HG03354 (cell line): ENCODE data around the gene CCDC174.

ENCODE experiments used
- ATAC-seq: cut with Tn5 transposase; IDR thresholded peaks from one replicate; pipeline ENCODE4 v1.9.1; 2021; ENCODE audit warnings: mild to moderate bottlenecking; ENCODE audit not compliant: unreplicated experiment, poor library complexity, severe bottlenecking

The CCDC174 gene

DNA sequence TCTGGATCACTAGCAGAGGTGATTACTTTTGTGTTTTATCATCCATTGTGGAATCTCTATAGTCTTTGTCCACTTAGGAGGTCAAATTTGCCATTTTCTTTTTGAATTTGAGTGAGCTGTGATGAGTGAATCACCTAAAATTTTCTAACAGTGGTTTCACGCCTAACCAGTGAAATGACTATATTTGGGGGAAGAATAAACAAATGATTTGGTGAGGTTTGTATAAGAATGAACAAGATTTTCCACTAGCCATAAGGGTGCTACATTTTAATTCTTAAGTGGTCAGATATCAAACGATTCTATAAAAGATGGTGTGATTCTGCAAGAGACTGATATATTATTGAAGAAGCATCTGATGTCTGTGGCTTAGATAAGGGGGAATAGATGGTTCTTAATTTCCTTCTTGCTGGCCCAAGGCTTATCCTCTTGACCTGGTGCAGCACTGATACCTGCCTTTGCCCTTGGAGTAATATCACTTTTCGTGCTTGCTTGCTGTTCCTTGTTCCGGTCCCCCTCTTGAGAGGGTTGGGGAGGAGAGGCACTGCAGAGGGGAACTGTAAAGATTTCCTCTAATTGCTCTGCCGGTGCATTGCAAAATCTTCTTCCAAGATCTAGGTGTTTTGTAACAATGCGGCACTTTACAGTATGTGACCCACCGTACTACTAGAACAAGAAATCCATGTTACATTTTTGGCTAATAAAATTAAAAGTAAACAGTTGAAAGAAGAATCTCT lies 37.9 kb downstream of the CCDC174 start:
- ATAC-seq: no peak

DNA sequence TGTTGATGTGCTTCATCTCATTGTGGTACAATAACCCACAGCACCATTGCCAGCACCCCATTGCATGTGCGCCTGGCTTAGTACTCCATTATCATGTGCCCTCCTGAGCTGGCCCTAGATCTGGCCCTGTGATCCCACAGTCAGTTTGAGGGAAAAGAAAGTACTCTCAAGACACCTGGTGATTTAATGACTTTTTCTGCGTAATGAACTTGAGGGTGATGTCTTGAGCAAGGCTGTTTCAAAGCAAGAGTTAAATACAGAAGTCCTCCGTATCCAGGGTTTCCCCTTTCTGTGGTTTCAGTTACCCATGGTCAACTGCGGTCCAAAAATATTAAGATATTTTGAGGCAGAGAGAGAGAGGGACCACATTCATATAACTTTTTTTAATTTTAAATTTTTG lies 39.7 kb downstream of the CCDC174 start:
- ATAC-seq: peak; percentile 42

DNA sequence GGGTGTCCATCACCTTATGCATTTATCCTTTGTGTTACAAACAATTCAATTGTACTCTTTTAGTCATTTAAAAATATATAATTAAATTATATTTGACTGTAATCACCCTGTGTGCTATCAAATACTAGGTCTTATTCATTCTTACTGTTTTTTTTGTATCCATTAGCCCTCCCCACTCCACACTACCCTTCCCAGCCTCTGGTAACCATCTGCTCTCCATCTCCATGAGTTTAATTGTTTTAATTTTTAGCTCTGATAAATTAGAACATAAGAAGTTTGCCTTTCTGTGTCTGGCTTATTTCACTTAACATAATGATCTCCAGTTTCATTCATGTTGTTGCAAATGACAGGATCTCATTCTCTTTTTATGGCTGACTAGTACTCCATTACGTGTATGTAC lies 40.2 kb downstream of the CCDC174 start:
- ATAC-seq: no peak

DNA sequence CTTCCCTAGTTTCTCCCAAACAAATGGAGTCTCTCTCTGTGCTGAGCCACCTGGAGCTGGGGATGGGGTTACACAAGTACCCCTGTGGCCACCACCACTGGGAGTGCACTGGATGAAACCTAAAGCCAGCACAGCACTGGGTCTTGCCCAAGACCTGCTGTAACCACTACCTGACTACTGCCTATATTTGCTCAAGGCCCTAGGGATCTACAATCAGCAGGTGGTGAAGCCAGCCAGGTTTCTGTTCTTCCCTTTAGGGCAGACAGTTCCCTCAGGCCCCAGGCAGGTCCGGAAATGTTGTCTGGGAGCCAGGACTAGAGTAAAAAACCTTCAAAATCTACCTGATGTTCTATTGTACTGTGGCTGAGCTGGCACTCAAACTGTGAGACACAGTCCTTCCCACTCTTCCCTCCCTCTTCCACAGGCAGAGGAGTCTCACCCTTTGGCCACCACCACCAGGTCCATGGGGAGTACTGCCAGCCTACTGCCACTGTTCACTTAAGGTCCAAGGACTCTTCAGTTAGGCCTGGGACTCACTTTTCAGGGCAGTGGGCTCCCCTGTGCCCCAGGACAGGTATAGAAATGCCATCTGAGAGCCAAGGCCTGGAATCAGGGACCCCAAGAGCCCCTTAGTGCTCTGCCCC lies 47.2 kb downstream of the CCDC174 start:
- ATAC-seq: no peak

DNA sequence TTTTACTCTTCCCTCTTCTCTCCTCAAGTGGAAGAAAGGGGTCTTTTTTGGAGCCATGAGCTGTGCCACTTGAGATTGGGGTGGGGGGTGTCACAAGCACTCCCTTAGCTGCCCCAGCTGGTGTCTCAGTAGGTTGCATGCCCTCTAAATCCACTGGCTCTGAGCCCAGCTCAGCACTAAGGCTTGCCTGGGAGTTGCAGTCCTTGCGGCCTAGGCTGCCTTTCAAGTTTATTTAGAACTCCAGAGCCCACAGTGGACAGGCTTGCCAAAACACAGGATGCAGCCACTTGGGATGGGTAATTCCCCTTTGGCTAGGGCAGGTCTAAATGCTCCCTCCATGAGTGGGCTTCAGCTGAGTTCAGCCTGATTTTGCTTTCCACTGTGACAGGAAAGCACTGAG lies 48.1 kb downstream of the CCDC174 start:
- no peak for ATAC-seq

DNA sequence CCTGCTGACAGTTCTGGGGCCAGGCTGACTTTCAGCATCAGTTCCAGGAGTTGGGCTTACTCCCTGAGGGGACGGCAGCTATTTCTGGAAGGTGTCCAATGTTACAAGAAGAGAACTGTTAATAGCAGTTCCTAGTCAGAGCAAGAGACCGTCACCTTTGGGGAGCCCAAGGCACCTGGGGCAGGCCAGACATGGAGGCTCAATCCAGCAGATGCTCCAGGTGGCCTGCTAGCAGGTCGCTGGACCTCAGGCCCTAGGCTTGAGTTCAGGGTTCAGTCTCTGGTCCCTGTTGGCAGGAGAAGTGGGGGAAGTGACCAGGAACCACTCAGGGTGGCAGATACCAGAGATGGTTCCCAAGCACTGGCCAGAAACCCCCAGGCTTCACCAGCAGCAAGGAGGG lies 49.3 kb downstream of the CCDC174 start:
- no peak for ATAC-seq

DNA sequence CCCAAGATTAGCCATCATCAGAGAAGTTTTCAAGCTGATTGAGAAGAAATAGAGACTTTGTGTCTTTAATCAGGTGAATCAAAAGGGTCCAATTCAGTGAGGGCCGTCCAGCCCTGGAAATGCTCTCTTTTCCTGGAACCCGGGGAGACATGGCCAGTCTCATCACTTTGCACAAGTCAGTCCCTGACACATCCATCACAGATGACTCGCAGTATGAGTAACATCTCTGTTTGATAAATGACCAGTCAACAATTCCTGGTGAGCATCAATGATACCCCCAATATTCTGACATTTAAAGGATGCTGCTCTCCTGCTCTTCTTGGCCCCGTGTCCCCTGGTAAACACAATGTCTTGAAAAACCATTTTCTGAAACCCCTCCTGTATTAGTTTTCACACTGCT lies 50.1 kb downstream of the CCDC174 start:
- no peak for ATAC-seq

DNA sequence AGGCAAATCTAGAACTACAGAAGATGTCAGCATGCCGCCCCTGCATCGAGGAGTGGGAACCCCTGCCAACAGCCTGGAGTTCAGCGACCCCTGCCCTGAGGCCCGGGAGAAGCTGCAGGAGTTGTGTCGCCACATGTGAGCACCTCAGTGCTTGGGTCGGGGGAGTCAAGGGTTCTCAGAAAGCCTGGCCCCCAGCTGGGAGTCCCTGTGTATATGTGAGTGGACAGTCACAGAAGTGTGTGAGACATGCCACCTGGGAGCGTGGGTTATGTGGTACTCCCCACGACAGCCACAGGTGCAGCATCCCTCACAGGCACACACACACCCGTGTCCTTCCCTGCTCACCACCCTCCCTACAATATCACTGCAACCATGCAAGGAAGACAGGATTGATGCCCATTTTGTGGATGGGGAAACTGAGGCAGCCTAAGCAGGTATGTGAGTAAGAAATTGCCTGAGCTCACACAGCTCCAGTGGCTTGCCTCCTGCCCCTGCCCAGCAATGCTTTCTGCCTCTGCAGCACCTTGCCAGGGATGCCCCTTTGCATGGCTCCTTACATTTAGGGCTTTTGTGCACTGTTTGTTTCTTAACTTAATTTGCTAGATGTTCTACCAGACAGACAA lies 51.7 kb downstream of the CCDC174 start:
- no peak for ATAC-seq

DNA sequence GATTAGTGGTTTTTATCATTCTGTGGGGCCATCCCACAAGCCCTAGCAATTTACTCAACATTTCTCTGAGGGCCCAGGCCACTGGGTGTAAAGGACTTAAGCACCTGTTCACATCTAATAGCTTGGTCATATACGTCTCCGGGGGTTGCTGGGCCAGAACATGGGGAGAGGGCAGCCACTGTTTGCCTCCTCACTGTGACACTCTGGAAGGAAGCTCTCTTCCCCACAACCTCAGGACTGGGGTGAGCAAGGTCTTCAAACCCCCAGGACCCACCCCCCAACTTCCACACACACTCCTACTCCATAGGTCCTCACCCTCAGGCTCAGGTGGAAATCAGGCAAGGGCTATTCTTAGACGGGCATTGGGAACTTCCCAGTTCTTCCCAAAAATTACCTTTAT lies 52.2 kb downstream of the CCDC174 start:
- ATAC-seq: no peak

DNA sequence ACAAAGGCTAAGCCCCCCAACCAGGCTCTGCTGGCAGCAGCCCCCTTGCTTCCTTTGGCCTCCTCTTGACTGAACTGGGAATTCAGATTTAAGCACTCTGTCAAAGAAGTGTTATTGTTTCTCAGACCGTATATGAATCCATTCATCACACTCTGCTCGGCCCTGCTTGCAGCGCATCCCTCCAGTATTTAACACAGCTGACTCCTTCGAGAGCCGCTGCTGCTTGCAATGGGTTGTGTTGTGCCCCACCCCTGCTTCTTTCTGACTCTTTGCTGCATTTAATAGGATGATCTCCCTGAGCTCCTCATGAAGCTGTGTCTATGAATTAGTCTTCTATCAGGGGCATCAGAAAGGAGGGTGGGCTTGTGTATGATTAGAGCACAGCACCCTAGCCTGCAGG lies 54.5 kb downstream of the CCDC174 start:
- no peak for ATAC-seq

DNA sequence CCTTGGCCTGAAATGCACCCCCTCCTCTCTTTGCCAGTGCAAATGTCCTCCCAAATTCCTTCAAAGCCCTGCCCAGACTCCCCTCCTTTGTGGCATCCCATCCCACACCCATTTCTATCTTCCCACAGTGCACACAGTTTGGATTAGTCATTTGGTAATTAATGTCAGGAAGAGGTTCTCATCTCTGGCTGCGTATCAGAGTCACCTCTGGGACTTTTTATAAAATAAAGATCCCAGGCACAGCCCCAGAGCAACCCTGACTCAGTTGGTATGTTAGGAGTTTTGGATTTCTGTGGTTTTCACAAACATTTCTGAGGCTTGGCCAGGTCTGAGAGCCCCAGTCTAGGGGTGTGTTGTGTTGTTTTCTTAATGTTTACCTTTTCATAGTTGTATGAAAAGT lies 65.0 kb downstream of the CCDC174 start:
- ATAC-seq: no peak

DNA sequence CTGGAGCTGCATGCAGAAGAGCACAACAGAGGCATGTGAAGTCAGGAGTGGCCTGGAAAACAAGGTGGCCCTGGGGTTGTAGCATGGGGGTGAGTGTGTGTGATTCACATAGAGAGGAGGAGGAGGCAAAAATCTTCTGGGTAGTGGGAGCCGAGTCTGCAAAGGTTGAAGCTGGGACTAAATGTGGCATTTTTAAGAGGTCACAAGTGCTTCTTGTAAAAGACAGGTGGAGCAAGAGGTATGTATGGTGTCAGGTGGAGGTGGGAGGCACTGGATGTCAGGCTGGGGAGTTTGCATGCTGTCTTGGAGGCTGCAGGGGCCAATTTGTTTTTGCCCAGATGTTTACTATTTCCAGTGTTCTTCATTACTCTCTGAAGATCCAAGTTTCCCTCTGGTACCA lies 65.7 kb downstream of the CCDC174 start:
- no peak for ATAC-seq

DNA sequence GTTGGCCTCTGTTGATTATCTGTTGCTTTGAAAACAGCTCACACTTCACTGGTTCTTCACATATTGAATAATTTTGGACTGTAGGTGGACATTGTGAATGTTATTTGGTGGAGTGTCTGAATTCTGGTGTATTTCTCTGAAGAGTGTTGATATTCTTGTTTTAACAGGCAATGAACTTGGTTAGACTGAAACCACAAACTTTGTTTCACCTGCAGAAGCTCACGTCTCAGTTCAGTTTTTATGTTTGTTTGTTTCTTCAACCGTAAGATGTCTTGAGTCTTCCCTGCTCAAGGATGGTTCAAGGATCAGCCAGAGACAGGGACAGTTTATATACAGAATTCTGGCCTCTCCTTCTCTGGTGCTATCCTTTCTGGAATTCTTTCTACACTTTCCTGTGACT lies 67.0 kb downstream of the CCDC174 start:
- peak; percentile 64 for ATAC-seq

DNA sequence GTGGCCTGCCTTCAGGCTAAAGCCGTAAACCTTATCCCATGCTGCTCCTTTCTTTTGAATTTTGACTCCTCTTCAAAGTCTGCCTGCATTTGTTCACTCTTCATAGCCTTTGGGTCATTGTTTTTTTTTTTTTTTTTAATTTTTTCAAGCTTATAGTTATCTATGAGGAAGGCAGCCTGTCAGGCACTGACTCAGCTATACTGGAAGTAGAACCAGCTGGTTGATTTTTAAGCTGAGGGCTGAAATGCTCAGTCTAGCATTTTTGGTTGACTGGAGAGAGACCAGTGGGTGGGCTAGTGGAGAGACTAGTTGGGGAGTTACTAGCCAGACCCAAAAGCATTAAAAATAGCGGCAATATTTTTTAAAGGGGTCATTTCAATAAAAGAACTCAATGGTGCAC lies 67.4 kb downstream of the CCDC174 start:
- peak; percentile 57 for ATAC-seq

DNA sequence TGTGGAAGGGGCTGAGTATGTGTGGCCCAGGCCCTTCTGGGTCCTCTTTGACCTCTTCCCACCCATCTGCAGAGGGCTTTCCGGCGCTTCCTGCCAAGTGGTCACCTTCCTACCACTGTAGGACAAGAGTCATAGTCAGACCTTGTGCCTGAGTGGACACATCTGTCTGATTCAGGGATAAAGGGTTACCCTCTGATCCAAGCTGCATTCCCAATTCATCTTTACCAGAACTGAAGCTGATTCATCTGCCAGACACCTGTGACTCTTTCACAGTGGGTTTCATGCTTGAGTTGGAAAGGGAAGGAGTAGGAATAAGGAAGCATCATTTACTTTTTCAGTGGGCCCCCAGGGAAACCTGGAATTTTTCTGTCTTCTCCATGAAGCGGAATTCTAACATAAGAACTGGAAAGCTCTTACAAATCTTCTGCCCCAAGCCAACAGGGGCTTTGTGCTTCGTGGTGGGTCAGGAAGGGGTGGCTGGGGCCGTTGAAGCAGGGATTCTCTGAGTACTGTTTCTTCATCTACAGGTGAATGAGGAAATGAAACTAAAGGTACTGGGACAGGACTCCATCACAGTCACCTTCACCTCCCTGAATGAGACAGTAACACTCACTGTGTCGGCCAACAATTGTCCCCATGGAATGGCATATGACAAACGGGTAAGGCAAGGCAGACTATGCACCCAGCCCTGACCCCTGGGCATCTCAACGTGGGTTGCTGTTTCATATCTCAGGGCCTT lies 69.7 kb downstream of the CCDC174 start:
- ATAC-seq: no peak
